Adrenal gland (tissue), 5 donors: Measurements from ENCODE around the gene SCAF11.

ENCODE experiments used
- POLR2A ChIP-seq, 2 donors: fragments of 450-650 bp; IDR thresholded peaks; one replicate each; pipeline ENCODE4 v1.6.1; 2017; ENCODE audit warnings: antibody characterized with exemption in 2 of 2, mild to moderate bottlenecking in 2 of 2, moderate library complexity in 1 of 2
- TF ChIP-seq, protein P1 (sequence below), 6 experiments: fragments of 450-650 bp in 4 of 6; fragments of 200-600 bp in 2 of 6; sonication (generic) in 1 of 6; IDR thresholded peaks; 1 replicate in 5 of 6; 2 replicates in 1 of 6; pipeline versions ENCODE4 v1.5.1 to v1.8.0; 2016 to 2021; ENCODE audit warnings: antibody characterized with exemption in 6 of 6, mild to moderate bottlenecking in 2 of 6, moderate library complexity in 1 of 6
- donor health status: DM: no; HTN: no; CAD: no.

DNA sequence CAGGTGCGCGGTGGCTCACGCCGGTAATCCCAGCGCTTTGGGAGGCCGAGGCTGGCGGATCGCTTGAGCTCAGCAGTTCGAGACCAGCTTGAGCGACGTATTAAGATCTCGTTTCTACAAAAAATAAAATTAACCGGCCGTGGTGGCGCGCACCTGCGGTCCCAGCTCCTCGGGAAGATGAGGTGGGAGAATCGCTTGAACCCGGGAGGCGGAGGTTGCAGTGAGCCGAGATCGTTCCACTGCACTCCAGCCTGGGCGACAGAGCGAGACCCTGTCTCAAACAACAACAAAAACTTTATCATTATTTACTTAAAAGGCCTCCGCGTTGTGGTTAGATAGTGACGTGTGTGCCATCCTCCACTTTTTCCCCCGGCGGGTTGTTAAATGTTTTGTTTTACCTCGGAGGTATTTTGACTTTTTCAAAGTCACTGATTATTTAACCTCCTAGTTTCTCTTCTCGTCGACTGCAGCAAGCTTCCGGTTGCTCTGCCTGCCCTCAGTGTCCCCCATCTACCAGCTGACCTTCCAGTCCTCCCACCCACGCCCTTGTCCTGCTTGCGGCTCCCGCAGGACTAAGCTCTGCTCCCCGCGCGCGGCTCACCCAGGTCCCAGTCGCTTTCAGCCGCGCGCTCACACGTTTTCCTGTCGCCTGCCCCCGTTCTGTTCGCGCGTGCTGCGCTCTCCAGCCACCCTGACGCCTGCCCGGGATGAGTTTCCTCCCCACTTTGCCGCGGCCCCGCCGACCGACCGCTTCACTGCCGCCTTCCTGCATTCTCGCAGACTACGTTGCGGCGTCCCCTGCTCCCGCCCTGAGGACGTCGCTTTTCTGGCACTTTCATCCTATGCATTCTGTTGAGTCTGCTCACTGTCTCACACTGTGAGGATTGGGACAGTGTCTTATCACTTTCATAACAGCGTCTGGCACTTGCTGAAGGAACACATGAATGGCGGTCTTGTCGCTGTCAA lies 1.2 kb upstream of the SCAF11 start:
- TF ChIP-seq, protein P1, sequence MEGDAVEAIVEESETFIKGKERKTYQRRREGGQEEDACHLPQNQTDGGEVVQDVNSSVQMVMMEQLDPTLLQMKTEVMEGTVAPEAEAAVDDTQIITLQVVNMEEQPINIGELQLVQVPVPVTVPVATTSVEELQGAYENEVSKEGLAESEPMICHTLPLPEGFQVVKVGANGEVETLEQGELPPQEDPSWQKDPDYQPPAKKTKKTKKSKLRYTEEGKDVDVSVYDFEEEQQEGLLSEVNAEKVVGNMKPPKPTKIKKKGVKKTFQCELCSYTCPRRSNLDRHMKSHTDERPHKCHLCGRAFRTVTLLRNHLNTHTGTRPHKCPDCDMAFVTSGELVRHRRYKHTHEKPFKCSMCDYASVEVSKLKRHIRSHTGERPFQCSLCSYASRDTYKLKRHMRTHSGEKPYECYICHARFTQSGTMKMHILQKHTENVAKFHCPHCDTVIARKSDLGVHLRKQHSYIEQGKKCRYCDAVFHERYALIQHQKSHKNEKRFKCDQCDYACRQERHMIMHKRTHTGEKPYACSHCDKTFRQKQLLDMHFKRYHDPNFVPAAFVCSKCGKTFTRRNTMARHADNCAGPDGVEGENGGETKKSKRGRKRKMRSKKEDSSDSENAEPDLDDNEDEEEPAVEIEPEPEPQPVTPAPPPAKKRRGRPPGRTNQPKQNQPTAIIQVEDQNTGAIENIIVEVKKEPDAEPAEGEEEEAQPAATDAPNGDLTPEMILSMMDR (IDR thresholded peaks at IDR 0.05) = no peak
- peak; percentile 68 to 92 for TF ChIP-seq POLR2A (IDR thresholded peaks at IDR 0.05)
